Measurements from ENCODE around the gene CDKN2A. TPM values are rescaled to one million over a fixed set of nuclear protein-coding genes. Genes with fewer than 3 reads are reported as not detected.

Gene CDKN2A
- total and polyA plus RNA-seq, 4 donors = 0.23 to 0.76 (median 0.43) TPM

DNA sequence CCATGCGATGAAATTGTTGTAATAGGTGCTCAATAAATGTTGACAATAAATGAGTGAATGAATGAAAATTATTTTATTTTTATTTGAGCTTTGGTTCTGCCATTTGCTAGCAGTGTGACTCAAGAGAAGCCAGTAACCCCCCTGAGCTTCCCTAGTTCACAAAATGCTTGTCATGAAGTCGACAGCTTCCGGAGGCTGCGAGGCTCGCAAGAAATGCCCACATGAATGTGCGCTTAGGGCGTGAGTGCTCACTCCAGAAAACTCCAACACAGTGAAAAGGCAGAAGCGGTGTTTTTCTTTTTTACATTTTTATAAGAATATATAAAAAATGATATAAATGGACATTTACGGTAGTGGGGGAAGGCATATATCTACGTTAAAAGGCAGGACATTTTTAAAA is 26.5 kb downstream of the CDKN2A start:
- Histone ChIP-seq H3K27me3 (ENCODE audit: control insufficient read depth in 4 of 4, insufficient read depth in 4 of 4, low read length in 3 of 4) (peaks cover 3 to 39% (median 21%) of the 10 kb centered on the region in 4 donors), H3K9ac (ENCODE audit: low read depth in 1 of 2, low read length in 2 of 2) (no peak overlapping the region), H3K9me3 (ENCODE audit: control insufficient read depth in 4 of 4, low read length in 3 of 4) (peaks cover 0 to 18% (median 1%) of the 10 kb centered on the region in 4 donors), H3K4me1 (ENCODE audit: control insufficient read depth in 4 of 4, insufficient read depth in 4 of 4, low read length in 3 of 4) (peaks cover 11 to 19% (median 12%) of the 10 kb centered on the region in 4 donors), H3K27ac (ENCODE audit: low read depth in 1 of 2, low read length in 2 of 2) (no peak overlapping the region), H3K4me3 (ENCODE audit: low read depth in 1 of 3, low read length in 3 of 3) (no peak overlapping the region), H3K36me3 (ENCODE audit: control insufficient read depth in 4 of 4, insufficient read depth in 3 of 4, low read depth in 1 of 4, low read length in 3 of 4) (no peaks in the 10 kb centered on the region)
- TF ChIP-seq HNF4A (conservative IDR thresholded peaks at IDR 0.05) = no peak
- TF ChIP-seq JUND (IDR thresholded peaks at IDR 0.05) = no peak
- no peak for TF ChIP-seq NR2F2 (IDR thresholded peaks at IDR 0.05)
- TF ChIP-seq FOXA2 (IDR thresholded peaks at IDR 0.05) = no peak
- TF ChIP-seq GABPA (IDR thresholded peaks at IDR 0.05 in 1 of 2, conservative IDR thresholded peaks at IDR 0.05 in 1 of 2) = no peak
- no peak for DNase-seq (ENCODE audit: low spot score)
- 30% methylated on average over 10 of the region's 10 CpGs for WGBS

DNA sequence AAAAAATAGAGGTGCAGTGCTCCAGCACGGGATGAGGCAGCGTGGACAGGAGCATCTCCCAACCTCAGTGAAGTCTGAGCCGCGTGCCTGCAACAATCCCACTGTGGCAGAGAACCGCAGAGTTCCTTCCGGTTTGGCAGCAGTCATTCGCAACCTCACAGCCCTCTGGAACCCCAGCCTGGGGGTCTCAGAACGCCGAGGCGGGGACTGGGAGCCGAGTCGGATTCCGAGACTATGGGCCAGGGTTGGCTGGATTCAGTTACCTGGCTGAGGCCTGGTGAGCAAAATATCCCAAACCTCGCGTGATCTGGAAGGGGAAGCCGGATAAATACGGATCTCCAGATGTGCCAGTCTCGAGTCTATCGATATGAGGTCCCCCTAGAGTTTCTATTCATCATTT is 27.0 kb downstream of the CDKN2A start:
- Histone ChIP-seq H3K27ac (ENCODE audit: low read depth in 1 of 2, low read length in 2 of 2) (no peak overlapping the region), H3K9ac (ENCODE audit: low read depth in 1 of 2, low read length in 2 of 2) (no peak overlapping the region), H3K4me1 (ENCODE audit: control insufficient read depth in 4 of 4, insufficient read depth in 4 of 4, low read length in 3 of 4) (peaks cover 11 to 19% (median 12%) of the 10 kb centered on the region in 4 donors), H3K4me3 (ENCODE audit: low read depth in 1 of 3, low read length in 3 of 3) (no peak overlapping the region), H3K27me3 (ENCODE audit: control insufficient read depth in 4 of 4, insufficient read depth in 4 of 4, low read length in 3 of 4) (peaks cover 3 to 37% (median 21%) of the 10 kb centered on the region in 4 donors), H3K36me3 (ENCODE audit: control insufficient read depth in 4 of 4, insufficient read depth in 3 of 4, low read depth in 1 of 4, low read length in 3 of 4) (no peaks in the 10 kb centered on the region), H3K9me3 (ENCODE audit: control insufficient read depth in 4 of 4, low read length in 3 of 4) (peaks cover 0 to 18% (median 1%) of the 10 kb centered on the region in 4 donors)
- no peak for DNase-seq (ENCODE audit: low spot score)
- WGBS = 15% methylated on average over 19 of the region's 19 CpGs
- no peak for TF ChIP-seq EGR1 (IDR thresholded peaks at IDR 0.05; ENCODE audit: low read depth in 2 of 2)
- no peak for TF ChIP-seq YY1 (IDR thresholded peaks at IDR 0.05)

DNA sequence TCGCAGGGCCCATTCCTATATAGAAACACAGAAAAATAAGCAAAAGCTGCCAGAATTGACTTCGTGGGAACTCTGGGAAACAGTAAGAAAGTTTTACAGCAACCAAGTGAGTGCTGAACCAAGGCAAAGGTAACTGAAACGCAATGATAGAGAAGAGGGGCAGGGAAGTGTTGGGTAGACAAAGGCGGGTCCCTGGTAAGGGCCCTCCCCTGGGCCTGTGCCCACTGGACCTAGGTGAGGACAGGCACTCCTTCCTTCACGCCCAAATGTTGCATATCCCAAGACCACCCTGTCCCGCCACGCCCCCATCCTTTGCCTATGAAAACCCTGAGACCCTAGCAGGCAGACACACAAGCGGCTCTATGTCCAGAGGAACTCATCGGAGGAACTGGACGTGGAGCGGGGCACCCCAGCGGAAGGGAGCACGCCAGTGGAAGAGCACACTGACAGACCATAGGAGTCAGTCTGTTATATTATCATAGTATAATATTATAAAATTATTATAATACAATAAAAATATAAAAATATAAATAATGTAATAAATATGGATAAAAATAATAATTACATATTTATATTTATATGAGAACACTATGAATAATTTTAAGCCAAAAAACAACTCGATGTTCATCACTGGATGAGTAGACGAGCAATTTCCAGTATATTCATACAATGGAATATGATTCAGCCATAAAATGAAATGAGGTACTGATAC is 27.9 kb downstream of the CDKN2A start:
- no peak for DNase-seq (ENCODE audit: low spot score)
- Histone ChIP-seq H3K27ac (ENCODE audit: low read depth in 1 of 2, low read length in 2 of 2) (no peak overlapping the region), H3K36me3 (ENCODE audit: control insufficient read depth in 4 of 4, insufficient read depth in 3 of 4, low read depth in 1 of 4, low read length in 3 of 4) (no peaks in the 10 kb centered on the region), H3K9ac (ENCODE audit: low read depth in 1 of 2, low read length in 2 of 2) (no peak overlapping the region), H3K9me3 (ENCODE audit: control insufficient read depth in 4 of 4, low read length in 3 of 4) (peaks cover 0 to 18% (median 1%) of the 10 kb centered on the region in 4 donors), H3K4me1 (ENCODE audit: control insufficient read depth in 4 of 4, insufficient read depth in 4 of 4, low read length in 3 of 4) (peaks cover 11 to 19% (median 12%) of the 10 kb centered on the region in 4 donors), H3K27me3 (ENCODE audit: control insufficient read depth in 4 of 4, insufficient read depth in 4 of 4, low read length in 3 of 4) (peaks cover 4 to 33% (median 19%) of the 10 kb centered on the region in 4 donors), H3K4me3 (ENCODE audit: low read depth in 1 of 3, low read length in 3 of 3) (no peak overlapping the region)
- TF ChIP-seq RXRA (IDR thresholded peaks at IDR 0.05) (no peak), NR2F2 (IDR thresholded peaks at IDR 0.05) (no peak), YY1 (IDR thresholded peaks at IDR 0.05) (no peak), FOXA1 (IDR thresholded peaks at IDR 0.05) (no peak), HNF4A (conservative IDR thresholded peaks at IDR 0.05) (no peak), TAF1 (conservative IDR thresholded peaks at IDR 0.05) (no peak), SP1 (IDR thresholded peaks at IDR 0.05) (no peak), EGR1 (IDR thresholded peaks at IDR 0.05; ENCODE audit: low read depth in 2 of 2) (no peak), HNF4G (IDR thresholded peaks at IDR 0.05) (no peak), GABPA (IDR thresholded peaks at IDR 0.05 in 1 of 2, conservative IDR thresholded peaks at IDR 0.05 in 1 of 2) (no peak), RAD21 (IDR thresholded peaks at IDR 0.05) (no peak), JUND (IDR thresholded peaks at IDR 0.05) (no peak), FOXA2 (IDR thresholded peaks at IDR 0.05) (no peak)
- TF ChIP-seq, protein P1, sequence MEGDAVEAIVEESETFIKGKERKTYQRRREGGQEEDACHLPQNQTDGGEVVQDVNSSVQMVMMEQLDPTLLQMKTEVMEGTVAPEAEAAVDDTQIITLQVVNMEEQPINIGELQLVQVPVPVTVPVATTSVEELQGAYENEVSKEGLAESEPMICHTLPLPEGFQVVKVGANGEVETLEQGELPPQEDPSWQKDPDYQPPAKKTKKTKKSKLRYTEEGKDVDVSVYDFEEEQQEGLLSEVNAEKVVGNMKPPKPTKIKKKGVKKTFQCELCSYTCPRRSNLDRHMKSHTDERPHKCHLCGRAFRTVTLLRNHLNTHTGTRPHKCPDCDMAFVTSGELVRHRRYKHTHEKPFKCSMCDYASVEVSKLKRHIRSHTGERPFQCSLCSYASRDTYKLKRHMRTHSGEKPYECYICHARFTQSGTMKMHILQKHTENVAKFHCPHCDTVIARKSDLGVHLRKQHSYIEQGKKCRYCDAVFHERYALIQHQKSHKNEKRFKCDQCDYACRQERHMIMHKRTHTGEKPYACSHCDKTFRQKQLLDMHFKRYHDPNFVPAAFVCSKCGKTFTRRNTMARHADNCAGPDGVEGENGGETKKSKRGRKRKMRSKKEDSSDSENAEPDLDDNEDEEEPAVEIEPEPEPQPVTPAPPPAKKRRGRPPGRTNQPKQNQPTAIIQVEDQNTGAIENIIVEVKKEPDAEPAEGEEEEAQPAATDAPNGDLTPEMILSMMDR (IDR thresholded peaks at IDR 0.05; ENCODE audit: low read depth, low read length, missing input control) = no peak
- TF ChIP-seq, protein P2, sequence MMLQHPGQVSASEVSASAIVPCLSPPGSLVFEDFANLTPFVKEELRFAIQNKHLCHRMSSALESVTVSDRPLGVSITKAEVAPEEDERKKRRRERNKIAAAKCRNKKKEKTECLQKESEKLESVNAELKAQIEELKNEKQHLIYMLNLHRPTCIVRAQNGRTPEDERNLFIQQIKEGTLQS (IDR thresholded peaks at IDR 0.05) = no peak
- TF ChIP-seq, protein P3, sequence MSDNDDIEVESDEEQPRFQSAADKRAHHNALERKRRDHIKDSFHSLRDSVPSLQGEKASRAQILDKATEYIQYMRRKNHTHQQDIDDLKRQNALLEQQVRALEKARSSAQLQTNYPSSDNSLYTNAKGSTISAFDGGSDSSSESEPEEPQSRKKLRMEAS (IDR thresholded peaks at IDR 0.05) = no peak
- TF ChIP-seq, protein P4, sequence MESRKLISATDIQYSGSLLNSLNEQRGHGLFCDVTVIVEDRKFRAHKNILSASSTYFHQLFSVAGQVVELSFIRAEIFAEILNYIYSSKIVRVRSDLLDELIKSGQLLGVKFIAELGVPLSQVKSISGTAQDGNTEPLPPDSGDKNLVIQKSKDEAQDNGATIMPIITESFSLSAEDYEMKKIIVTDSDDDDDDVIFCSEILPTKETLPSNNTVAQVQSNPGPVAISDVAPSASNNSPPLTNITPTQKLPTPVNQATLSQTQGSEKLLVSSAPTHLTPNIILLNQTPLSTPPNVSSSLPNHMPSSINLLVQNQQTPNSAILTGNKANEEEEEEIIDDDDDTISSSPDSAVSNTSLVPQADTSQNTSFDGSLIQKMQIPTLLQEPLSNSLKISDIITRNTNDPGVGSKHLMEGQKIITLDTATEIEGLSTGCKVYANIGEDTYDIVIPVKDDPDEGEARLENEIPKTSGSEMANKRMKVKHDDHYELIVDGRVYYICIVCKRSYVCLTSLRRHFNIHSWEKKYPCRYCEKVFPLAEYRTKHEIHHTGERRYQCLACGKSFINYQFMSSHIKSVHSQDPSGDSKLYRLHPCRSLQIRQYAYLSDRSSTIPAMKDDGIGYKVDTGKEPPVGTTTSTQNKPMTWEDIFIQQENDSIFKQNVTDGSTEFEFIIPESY (IDR thresholded peaks at IDR 0.05) = no peak
- TF ChIP-seq, protein P5, sequence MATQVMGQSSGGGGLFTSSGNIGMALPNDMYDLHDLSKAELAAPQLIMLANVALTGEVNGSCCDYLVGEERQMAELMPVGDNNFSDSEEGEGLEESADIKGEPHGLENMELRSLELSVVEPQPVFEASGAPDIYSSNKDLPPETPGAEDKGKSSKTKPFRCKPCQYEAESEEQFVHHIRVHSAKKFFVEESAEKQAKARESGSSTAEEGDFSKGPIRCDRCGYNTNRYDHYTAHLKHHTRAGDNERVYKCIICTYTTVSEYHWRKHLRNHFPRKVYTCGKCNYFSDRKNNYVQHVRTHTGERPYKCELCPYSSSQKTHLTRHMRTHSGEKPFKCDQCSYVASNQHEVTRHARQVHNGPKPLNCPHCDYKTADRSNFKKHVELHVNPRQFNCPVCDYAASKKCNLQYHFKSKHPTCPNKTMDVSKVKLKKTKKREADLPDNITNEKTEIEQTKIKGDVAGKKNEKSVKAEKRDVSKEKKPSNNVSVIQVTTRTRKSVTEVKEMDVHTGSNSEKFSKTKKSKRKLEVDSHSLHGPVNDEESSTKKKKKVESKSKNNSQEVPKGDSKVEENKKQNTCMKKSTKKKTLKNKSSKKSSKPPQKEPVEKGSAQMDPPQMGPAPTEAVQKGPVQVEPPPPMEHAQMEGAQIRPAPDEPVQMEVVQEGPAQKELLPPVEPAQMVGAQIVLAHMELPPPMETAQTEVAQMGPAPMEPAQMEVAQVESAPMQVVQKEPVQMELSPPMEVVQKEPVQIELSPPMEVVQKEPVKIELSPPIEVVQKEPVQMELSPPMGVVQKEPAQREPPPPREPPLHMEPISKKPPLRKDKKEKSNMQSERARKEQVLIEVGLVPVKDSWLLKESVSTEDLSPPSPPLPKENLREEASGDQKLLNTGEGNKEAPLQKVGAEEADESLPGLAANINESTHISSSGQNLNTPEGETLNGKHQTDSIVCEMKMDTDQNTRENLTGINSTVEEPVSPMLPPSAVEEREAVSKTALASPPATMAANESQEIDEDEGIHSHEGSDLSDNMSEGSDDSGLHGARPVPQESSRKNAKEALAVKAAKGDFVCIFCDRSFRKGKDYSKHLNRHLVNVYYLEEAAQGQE (IDR thresholded peaks at IDR 0.05) = no peak
- WGBS = 23% methylated on average over 15 of the region's 15 CpGs
